ENCODE data around the gene SOWAHA.

- TF ChIP-seq, protein P1, sequence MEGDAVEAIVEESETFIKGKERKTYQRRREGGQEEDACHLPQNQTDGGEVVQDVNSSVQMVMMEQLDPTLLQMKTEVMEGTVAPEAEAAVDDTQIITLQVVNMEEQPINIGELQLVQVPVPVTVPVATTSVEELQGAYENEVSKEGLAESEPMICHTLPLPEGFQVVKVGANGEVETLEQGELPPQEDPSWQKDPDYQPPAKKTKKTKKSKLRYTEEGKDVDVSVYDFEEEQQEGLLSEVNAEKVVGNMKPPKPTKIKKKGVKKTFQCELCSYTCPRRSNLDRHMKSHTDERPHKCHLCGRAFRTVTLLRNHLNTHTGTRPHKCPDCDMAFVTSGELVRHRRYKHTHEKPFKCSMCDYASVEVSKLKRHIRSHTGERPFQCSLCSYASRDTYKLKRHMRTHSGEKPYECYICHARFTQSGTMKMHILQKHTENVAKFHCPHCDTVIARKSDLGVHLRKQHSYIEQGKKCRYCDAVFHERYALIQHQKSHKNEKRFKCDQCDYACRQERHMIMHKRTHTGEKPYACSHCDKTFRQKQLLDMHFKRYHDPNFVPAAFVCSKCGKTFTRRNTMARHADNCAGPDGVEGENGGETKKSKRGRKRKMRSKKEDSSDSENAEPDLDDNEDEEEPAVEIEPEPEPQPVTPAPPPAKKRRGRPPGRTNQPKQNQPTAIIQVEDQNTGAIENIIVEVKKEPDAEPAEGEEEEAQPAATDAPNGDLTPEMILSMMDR (IDR thresholded peaks at IDR 0.05; ENCODE audit: insufficient read depth, low read depth, low read length): no peak
- no peak for TF ChIP-seq EZH2 (IDR thresholded peaks at IDR 0.05; ENCODE audit: insufficient read depth, low read length)
Measured at GRCh38 chr5:132865668-132866341, 52.7 kb downstream of the SOWAHA start.

All from astrocyte (in vitro differentiated cells and primary cell).